ENCODE measurements around the gene FOSL1. TPM values are rescaled to one million over a fixed set of nuclear protein-coding genes. Genes with fewer than 3 reads are reported as not detected.

FOSL1 gene
- total RNA-seq, 5 donors from 2014 or later (not counting 1 experiment from before 2014, with no cell fraction given) = 0.49 to 1.6 (median 0.65) TPM

- Mint-ChIP-seq H3K9me3 (no peaks in the 10 kb centered on the region), H3K4me1 (peaks cover 47 to 54% (median 53%) of the 10 kb centered on the region in 3 donors), H3K36me3 (peaks cover 48% of the 10 kb centered on the region), H3K27me3 (no peaks in the 10 kb centered on the region), H3K4me3 (peak overlapping the region; percentile 61 to 97 (median 86)), H3K27ac (peak overlapping the region; percentile 90 to 91)
- DNase-seq (no peak), ATAC-seq (replicated peaks in 1 of 4) (no peak)
- ChIA-PET POLR2A (no interaction called here), CTCF (no interaction called here)
- peaks cover 17 to 61% of the 10 kb centered on the region in 2 experiments for H3K4me1 ChIP-seq (ENCODE audit: control insufficient read depth in 1 of 2, extremely low read depth in 1 of 2, insufficient read depth in 2 of 2, low read length in 2 of 2)
- no peaks in the 10 kb centered on the region for H3K9me3 ChIP-seq
- no peaks in the 10 kb centered on the region for H3K27me3 ChIP-seq (replicated peaks in 1 of 2; ENCODE audit: control insufficient read depth in 2 of 2, extremely low read depth in 1 of 2, insufficient read depth in 2 of 2, low read length in 1 of 2)
- H3K4me3 ChIP-seq (ENCODE audit: control insufficient read depth in 1 of 2, extremely low read depth in 1 of 2, low read length in 1 of 2) = no peak overlapping the region
- no peak overlapping the region for H3K27ac ChIP-seq (ENCODE audit: low read length)
- WGBS (ENCODE audit: insufficient coverage) = 90% methylated on average over 10 of the region's 15 CpGs
- peaks cover 21 to 62% of the 10 kb centered on the region in 2 donors for H3K36me3 ChIP-seq (ENCODE audit: control insufficient read depth in 2 of 2, extremely low read depth in 1 of 2, insufficient read depth in 1 of 2, low read length in 1 of 2)
Observed at GRCh38 chr11:65854852-65855837, 45.0 kb downstream of the FOSL1 start.

GRCh38 chr11:65854161-65854592 lies 46.0 kb downstream of the FOSL1 start:
- Histone ChIP-seq H3K27me3 (replicated peaks in 1 of 2; ENCODE audit: control insufficient read depth in 2 of 2, extremely low read depth in 1 of 2, insufficient read depth in 2 of 2, low read length in 1 of 2) (no peaks in the 10 kb centered on the region), H3K9me3 (no peaks in the 10 kb centered on the region), H3K4me3 (ENCODE audit: control insufficient read depth in 1 of 2, extremely low read depth in 1 of 2, low read length in 1 of 2) (no peak overlapping the region), H3K36me3 (ENCODE audit: control insufficient read depth in 2 of 2, extremely low read depth in 1 of 2, insufficient read depth in 1 of 2, low read length in 1 of 2) (peaks cover 21 to 62% of the 10 kb centered on the region in 2 donors), H3K4me1 (ENCODE audit: control insufficient read depth in 1 of 2, extremely low read depth in 1 of 2, insufficient read depth in 2 of 2, low read length in 2 of 2) (peaks cover 17 to 51% of the 10 kb centered on the region in 2 experiments), H3K27ac (ENCODE audit: low read length) (peak overlapping the region; percentile 1)
- ChIA-PET CTCF (no interaction called here), POLR2A (no interaction called here)
- Mint-ChIP-seq H3K4me3 (peak overlapping the region in 2 of 3 donors; percentile 39 to 97), H3K9me3 (no peaks in the 10 kb centered on the region), H3K36me3 (peaks cover 48% of the 10 kb centered on the region), H3K27ac (peak overlapping the region; percentile 3 to 67), H3K4me1 (peaks cover 41 to 48% (median 48%) of the 10 kb centered on the region in 3 donors), H3K27me3 (no peaks in the 10 kb centered on the region)
- ATAC-seq (replicated peaks in 1 of 4) (no peak), DNase-seq (peak in 1 of 35 experiments; percentile 6)
- WGBS (ENCODE audit: insufficient coverage) = 93% methylated on average over 2 of the region's 4 CpGs

GRCh38 chr11:65853246-65853979 lies 46.8 kb downstream of the FOSL1 start:
- DNase-seq (peak in 2 of 35 experiments; percentile 4 to 9), ATAC-seq (replicated peaks in 1 of 4) (no peak)
- H3K4me3 Mint-ChIP-seq = peak overlapping the region in 1 of 3 donors; percentile 17
- Histone ChIP-seq H3K9me3 (no peaks in the 10 kb centered on the region), H3K4me1 (ENCODE audit: control insufficient read depth in 1 of 2, extremely low read depth in 1 of 2, insufficient read depth in 2 of 2, low read length in 2 of 2) (peaks cover 13 to 43% of the 10 kb centered on the region in 2 experiments), H3K36me3 (ENCODE audit: control insufficient read depth in 2 of 2, extremely low read depth in 1 of 2, insufficient read depth in 1 of 2, low read length in 1 of 2) (peaks cover 21 to 62% of the 10 kb centered on the region in 2 donors), H3K27ac (ENCODE audit: low read length) (peak overlapping the region; percentile 1), H3K4me3 (ENCODE audit: control insufficient read depth in 1 of 2, extremely low read depth in 1 of 2, low read length in 1 of 2) (no peak overlapping the region), H3K27me3 (replicated peaks in 1 of 2; ENCODE audit: control insufficient read depth in 2 of 2, extremely low read depth in 1 of 2, insufficient read depth in 2 of 2, low read length in 1 of 2) (no peaks in the 10 kb centered on the region)
- 94% methylated on average over 6 of the region's 6 CpGs for WGBS (ENCODE audit: insufficient coverage)
- H3K4me1 Mint-ChIP-seq = peaks cover 34 to 42% (median 41%) of the 10 kb centered on the region in 3 donors
- H3K9me3 Mint-ChIP-seq = no peaks in the 10 kb centered on the region
- POLR2A ChIA-PET = no interaction called here
- H3K27ac Mint-ChIP-seq = peak overlapping the region in 1 of 2 donors; percentile 80
- peaks cover 48% of the 10 kb centered on the region for H3K36me3 Mint-ChIP-seq
- no peaks in the 10 kb centered on the region for H3K27me3 Mint-ChIP-seq
- CTCF ChIA-PET = no interaction called here

- ATAC-seq (replicated peaks in 1 of 4) (no peak), DNase-seq (no peak)
- 97% methylated on average over 31 of the region's 33 CpGs for WGBS (ENCODE audit: insufficient coverage)
- Histone ChIP-seq H3K9me3 (no peaks in the 10 kb centered on the region), H3K36me3 (ENCODE audit: control insufficient read depth in 2 of 2, extremely low read depth in 1 of 2, insufficient read depth in 1 of 2, low read length in 1 of 2) (peaks cover 21 to 62% of the 10 kb centered on the region in 2 donors), H3K4me3 (ENCODE audit: control insufficient read depth in 1 of 2, extremely low read depth in 1 of 2, low read length in 1 of 2) (no peak overlapping the region), H3K27me3 (replicated peaks in 1 of 2; ENCODE audit: control insufficient read depth in 2 of 2, extremely low read depth in 1 of 2, insufficient read depth in 2 of 2, low read length in 1 of 2) (no peaks in the 10 kb centered on the region), H3K27ac (ENCODE audit: low read length) (no peak overlapping the region), H3K4me1 (ENCODE audit: control insufficient read depth in 1 of 2, extremely low read depth in 1 of 2, insufficient read depth in 2 of 2, low read length in 2 of 2) (peaks cover 12 to 41% of the 10 kb centered on the region in 2 experiments)
- CTCF ChIA-PET = interaction anchor here in 1 of 2 donors (1.0 kb wide), 1 partner anchor 137 kb away, joined by 3 read pairs; no protein-coding TSS in a partner anchor
- POLR2A ChIA-PET = interaction anchor here in 1 of 2 donors (0.6 kb wide), 1 partner anchor 10 kb away, joined by 7 read pairs; no protein-coding TSS in a partner anchor
- no peak overlapping the region for H3K27ac Mint-ChIP-seq
- H3K36me3 Mint-ChIP-seq = peaks cover 48% of the 10 kb centered on the region
- H3K9me3 Mint-ChIP-seq = no peaks in the 10 kb centered on the region
- H3K27me3 Mint-ChIP-seq = no peaks in the 10 kb centered on the region
- H3K4me1 Mint-ChIP-seq = peaks cover 31 to 39% (median 39%) of the 10 kb centered on the region in 3 donors
- no peak overlapping the region for H3K4me3 Mint-ChIP-seq
Observed at GRCh38 chr11:65852508-65853245, 47.5 kb downstream of the FOSL1 start.

GRCh38 chr11:65851811-65852507 lies 48.2 kb downstream of the FOSL1 start:
- Histone ChIP-seq H3K4me1 (ENCODE audit: control insufficient read depth in 1 of 2, extremely low read depth in 1 of 2, insufficient read depth in 2 of 2, low read length in 2 of 2) (peaks cover 12 to 40% of the 10 kb centered on the region in 2 experiments), H3K4me3 (ENCODE audit: control insufficient read depth in 1 of 2, extremely low read depth in 1 of 2, low read length in 1 of 2) (no peak overlapping the region), H3K27me3 (replicated peaks in 1 of 2; ENCODE audit: control insufficient read depth in 2 of 2, extremely low read depth in 1 of 2, insufficient read depth in 2 of 2, low read length in 1 of 2) (no peaks in the 10 kb centered on the region), H3K36me3 (ENCODE audit: control insufficient read depth in 2 of 2, extremely low read depth in 1 of 2, insufficient read depth in 1 of 2, low read length in 1 of 2) (peaks cover 21 to 62% of the 10 kb centered on the region in 2 donors), H3K27ac (ENCODE audit: low read length) (no peak overlapping the region), H3K9me3 (no peaks in the 10 kb centered on the region)
- 96% methylated on average over 8 of the region's 10 CpGs for WGBS (ENCODE audit: insufficient coverage)
- ATAC-seq (replicated peaks in 1 of 4) (no peak), DNase-seq (no peak)
- ChIA-PET CTCF (interaction anchor here (0.5 to 1.1 kb wide), 3 partner anchors 36 to 138 kb away, joined by 3 read pairs; partner anchors contain the start of gene FIBP (in 2 of the 2)), POLR2A (interaction anchor here in 1 of 2 donors (0.6 kb wide), 1 partner anchor 9 kb away, joined by 7 read pairs; no protein-coding TSS in a partner anchor)
- peaks cover 31 to 39% (median 39%) of the 10 kb centered on the region in 3 donors for H3K4me1 Mint-ChIP-seq
- no peaks in the 10 kb centered on the region for H3K9me3 Mint-ChIP-seq
- H3K36me3 Mint-ChIP-seq = peaks cover 48% of the 10 kb centered on the region
- H3K27ac Mint-ChIP-seq = peak overlapping the region in 1 of 2 donors; percentile 65
- no peaks in the 10 kb centered on the region for H3K27me3 Mint-ChIP-seq
- no peak overlapping the region for H3K4me3 Mint-ChIP-seq
